Panc1 (cell line): ENCODE measurements around the gene MS4A18.

Source experiments
- TCF7L2 ChIP-seq: IDR thresholded peaks from 2 replicates; pipeline ENCODE4 v1.6.1; 2011; ENCODE audit warnings: mild to moderate bottlenecking, low read depth, low read length, inconsistent platforms
- TF ChIP-seq, protein P1 (sequence below): fragments of 450-650 bp; IDR thresholded peaks from 2 replicates; pipeline ENCODE4 v1.5.1; 2017; ENCODE audit warnings: mild to moderate bottlenecking
- TF ChIP-seq, protein P2 (sequence below), 2 experiments: IDR thresholded peaks; 2 replicates each; pipeline ENCODE4 v1.6.1; 2011 to 2012; ENCODE audit warnings: low read depth in 2 of 2, control low read depth in 1 of 2, low read length in 1 of 2, mild to moderate bottlenecking in 1 of 2, moderate library complexity in 1 of 2; ENCODE audit not compliant: insufficient read depth in 1 of 2

DNA sequence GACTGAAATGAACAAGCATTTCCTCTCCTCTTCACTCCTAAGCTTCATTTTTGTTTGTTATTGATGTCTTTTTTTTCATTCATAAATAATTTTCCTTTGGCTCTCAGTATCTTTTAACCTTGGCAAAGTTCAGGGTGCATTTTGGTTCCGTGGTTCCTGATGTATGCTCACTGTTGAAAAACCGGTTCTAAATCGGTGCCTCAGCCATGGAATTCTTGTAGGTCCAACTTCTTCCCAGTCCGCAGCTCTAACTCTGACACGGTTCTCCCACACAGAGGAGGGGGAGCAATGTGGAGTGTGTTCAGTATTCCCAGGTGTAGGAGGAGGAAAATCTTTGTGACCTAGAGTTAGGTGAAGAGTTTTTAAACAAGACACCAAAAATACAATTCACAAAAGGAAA lies 19.6 kb downstream of the MS4A18 start:
- TF ChIP-seq, protein P1, sequence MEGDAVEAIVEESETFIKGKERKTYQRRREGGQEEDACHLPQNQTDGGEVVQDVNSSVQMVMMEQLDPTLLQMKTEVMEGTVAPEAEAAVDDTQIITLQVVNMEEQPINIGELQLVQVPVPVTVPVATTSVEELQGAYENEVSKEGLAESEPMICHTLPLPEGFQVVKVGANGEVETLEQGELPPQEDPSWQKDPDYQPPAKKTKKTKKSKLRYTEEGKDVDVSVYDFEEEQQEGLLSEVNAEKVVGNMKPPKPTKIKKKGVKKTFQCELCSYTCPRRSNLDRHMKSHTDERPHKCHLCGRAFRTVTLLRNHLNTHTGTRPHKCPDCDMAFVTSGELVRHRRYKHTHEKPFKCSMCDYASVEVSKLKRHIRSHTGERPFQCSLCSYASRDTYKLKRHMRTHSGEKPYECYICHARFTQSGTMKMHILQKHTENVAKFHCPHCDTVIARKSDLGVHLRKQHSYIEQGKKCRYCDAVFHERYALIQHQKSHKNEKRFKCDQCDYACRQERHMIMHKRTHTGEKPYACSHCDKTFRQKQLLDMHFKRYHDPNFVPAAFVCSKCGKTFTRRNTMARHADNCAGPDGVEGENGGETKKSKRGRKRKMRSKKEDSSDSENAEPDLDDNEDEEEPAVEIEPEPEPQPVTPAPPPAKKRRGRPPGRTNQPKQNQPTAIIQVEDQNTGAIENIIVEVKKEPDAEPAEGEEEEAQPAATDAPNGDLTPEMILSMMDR: no peak
- no peak for TF ChIP-seq TCF7L2
- TF ChIP-seq, protein P2, sequence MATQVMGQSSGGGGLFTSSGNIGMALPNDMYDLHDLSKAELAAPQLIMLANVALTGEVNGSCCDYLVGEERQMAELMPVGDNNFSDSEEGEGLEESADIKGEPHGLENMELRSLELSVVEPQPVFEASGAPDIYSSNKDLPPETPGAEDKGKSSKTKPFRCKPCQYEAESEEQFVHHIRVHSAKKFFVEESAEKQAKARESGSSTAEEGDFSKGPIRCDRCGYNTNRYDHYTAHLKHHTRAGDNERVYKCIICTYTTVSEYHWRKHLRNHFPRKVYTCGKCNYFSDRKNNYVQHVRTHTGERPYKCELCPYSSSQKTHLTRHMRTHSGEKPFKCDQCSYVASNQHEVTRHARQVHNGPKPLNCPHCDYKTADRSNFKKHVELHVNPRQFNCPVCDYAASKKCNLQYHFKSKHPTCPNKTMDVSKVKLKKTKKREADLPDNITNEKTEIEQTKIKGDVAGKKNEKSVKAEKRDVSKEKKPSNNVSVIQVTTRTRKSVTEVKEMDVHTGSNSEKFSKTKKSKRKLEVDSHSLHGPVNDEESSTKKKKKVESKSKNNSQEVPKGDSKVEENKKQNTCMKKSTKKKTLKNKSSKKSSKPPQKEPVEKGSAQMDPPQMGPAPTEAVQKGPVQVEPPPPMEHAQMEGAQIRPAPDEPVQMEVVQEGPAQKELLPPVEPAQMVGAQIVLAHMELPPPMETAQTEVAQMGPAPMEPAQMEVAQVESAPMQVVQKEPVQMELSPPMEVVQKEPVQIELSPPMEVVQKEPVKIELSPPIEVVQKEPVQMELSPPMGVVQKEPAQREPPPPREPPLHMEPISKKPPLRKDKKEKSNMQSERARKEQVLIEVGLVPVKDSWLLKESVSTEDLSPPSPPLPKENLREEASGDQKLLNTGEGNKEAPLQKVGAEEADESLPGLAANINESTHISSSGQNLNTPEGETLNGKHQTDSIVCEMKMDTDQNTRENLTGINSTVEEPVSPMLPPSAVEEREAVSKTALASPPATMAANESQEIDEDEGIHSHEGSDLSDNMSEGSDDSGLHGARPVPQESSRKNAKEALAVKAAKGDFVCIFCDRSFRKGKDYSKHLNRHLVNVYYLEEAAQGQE (IDR thresholded peaks at IDR 0.05; ENCODE audit: insufficient read depth in 1 of 2, low read depth in 2 of 2, low read length in 1 of 2): no peak
